ENCODE results near the gene ITGB5. TPM values are rescaled to one million over a fixed set of nuclear protein-coding genes. Genes with fewer than 3 reads are reported as not detected.
A peak's percentile ranks its signal among the peaks of the same experiment; 100 is the strongest.

The ITGB5 gene
- total RNA-seq, 1 donor from 2014 or later, result 501 TPM

DNA sequence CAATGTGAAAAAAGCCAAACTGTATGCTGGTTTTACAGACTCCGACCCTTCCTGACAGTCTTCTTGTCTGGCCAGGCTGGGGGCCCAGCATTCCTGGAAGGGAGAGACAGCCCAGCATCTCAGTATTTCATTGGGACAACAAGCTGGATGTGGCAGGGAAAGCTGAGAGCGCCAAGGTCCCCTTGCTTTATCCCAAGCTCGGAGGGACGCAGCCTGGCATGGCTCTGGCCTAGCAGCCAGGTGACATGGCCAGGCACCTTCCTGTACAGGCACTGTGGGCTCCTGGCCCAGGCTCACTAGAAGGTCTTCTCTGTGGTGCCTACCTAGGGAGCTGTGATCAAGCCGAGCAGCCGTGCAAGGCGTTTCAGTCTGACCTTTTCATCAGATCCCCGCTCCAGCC, 124.0 kb downstream of the ITGB5 start:
- TF ChIP-seq, protein P1, sequence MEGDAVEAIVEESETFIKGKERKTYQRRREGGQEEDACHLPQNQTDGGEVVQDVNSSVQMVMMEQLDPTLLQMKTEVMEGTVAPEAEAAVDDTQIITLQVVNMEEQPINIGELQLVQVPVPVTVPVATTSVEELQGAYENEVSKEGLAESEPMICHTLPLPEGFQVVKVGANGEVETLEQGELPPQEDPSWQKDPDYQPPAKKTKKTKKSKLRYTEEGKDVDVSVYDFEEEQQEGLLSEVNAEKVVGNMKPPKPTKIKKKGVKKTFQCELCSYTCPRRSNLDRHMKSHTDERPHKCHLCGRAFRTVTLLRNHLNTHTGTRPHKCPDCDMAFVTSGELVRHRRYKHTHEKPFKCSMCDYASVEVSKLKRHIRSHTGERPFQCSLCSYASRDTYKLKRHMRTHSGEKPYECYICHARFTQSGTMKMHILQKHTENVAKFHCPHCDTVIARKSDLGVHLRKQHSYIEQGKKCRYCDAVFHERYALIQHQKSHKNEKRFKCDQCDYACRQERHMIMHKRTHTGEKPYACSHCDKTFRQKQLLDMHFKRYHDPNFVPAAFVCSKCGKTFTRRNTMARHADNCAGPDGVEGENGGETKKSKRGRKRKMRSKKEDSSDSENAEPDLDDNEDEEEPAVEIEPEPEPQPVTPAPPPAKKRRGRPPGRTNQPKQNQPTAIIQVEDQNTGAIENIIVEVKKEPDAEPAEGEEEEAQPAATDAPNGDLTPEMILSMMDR (IDR thresholded peaks at IDR 0.05), result no peak
- Mint-ChIP-seq H3K27ac (ENCODE audit: unreplicated experiment) (no peak overlapping the region), H3K27me3 (ENCODE audit: low read depth) (no peaks in the 10 kb centered on the region), H3K9me3 (ENCODE audit: low read depth) (no peaks in the 10 kb centered on the region), H3K36me3 (ENCODE audit: low read depth) (peaks cover 40% of the 10 kb centered on the region), H3K4me1 (ENCODE audit: low read depth) (peaks cover 48% of the 10 kb centered on the region), H3K4me3 (ENCODE audit: unreplicated experiment) (no peak overlapping the region)
- DNase-seq (ENCODE audit: low spot score), result no peak

DNA sequence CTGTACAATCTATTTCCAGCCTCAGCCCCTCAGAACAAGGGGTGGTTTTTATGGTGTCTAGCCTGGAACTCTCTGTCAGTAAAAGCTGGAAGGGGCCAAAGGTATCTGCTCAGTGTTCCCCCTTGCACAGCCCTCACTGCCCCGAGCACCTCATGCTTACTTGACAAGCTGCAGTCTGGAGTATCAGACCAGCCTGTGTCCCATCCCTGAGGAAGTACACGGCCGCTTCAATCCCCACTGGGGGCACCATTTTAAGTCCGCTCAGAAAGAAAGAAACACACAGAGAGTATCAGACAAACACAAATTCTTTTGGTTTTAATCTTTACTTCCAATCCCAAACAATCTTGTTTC, 124.5 kb downstream of the ITGB5 start:
- Mint-ChIP-seq H3K4me1 (ENCODE audit: low read depth) (peaks cover 48% of the 10 kb centered on the region), H3K36me3 (ENCODE audit: low read depth) (peaks cover 36% of the 10 kb centered on the region)
- TF ChIP-seq, protein P1 (IDR thresholded peaks at IDR 0.05), result no peak

DNA sequence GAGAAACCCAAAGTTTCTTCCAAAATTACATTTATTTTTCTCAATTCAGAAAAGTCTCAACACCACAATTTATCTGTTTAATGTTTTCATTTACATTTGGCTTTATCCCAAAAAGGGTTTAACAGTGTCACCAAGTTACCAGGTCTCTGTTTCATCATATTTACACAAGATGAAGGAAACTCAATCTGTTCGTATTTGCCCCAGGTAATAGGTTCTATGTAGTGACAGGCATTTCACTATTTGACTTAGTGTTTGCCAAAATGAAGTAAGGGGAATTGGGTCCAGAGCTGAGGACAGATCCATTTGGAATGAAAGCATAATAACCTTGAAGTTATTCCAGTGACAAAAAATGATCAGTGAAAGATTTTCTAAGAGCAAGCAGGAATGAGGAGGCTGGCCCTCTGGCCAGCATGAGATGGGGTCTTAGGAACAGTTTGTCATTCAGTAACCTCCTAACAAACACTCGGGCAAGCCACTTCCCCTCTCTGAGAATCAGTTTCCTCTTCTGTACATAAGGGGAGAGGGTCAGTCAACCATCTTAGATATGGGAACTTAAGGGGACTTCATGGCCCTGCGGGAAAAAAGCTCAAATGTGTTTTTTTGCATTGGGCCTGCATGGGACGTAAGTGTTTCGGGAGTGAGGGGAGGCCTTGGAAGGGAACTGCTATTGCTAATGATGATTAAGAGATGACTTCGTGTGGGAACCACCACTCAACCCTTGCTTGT, 125.1 kb downstream of the ITGB5 start:
- H3K27ac Mint-ChIP-seq (ENCODE audit: unreplicated experiment), result peak overlapping the region; percentile 10
- no peak overlapping the region for H3K4me3 Mint-ChIP-seq (ENCODE audit: unreplicated experiment)
- H3K4me1 Mint-ChIP-seq (ENCODE audit: low read depth), result peaks cover 48% of the 10 kb centered on the region
- no peaks in the 10 kb centered on the region for H3K9me3 Mint-ChIP-seq (ENCODE audit: low read depth)
- no peaks in the 10 kb centered on the region for H3K27me3 Mint-ChIP-seq (ENCODE audit: low read depth)
- TF ChIP-seq, protein P1 (IDR thresholded peaks at IDR 0.05), result no peak
- peaks cover 32% of the 10 kb centered on the region for H3K36me3 Mint-ChIP-seq (ENCODE audit: low read depth)
- DNase-seq (ENCODE audit: low spot score), result no peak

More for the DNA sequence above, 124.5 kb downstream of the ITGB5 start:
- Mint-ChIP-seq H3K27ac (ENCODE audit: unreplicated experiment) (peak overlapping the region; percentile 65), H3K4me3 (ENCODE audit: unreplicated experiment) (no peak overlapping the region), H3K9me3 (ENCODE audit: low read depth) (no peaks in the 10 kb centered on the region), H3K27me3 (ENCODE audit: low read depth) (no peaks in the 10 kb centered on the region)
- DNase-seq (ENCODE audit: low spot score), result no peak

DNA sequence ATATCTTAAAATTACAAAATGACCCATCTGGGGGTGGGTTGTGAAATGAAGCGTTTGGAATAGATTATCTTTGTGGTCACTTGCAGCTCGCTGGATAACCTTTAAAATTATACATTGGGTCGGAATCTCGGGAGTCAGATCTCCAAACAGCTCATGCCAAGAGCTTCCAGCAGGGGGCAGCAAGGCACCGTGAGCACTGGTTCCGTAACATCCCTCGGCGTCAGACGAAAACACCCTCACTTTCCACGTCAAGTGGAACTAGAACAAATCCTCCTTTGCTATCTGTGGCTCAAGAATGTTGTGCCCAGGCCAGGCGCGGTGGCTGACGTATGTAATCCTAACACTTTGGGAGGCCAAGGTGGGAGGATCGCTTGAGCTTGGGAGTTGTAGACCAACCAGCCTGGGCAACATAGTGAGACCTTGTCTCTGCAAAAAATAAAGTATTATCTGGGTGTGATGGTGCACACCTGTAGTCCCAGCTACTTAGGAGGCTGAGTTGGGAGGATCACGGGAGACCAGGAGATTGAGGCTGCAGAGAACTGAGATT, 125.8 kb downstream of the ITGB5 start:
- TF ChIP-seq, protein P1 (IDR thresholded peaks at IDR 0.05), result peak; percentile 100
- DNase-seq (ENCODE audit: low spot score), result no peak
- Mint-ChIP-seq H3K4me3 (ENCODE audit: unreplicated experiment) (no peak overlapping the region), H3K27me3 (ENCODE audit: low read depth) (no peaks in the 10 kb centered on the region), H3K9me3 (ENCODE audit: low read depth) (no peaks in the 10 kb centered on the region), H3K4me1 (ENCODE audit: low read depth) (peaks cover 48% of the 10 kb centered on the region), H3K36me3 (ENCODE audit: low read depth) (peaks cover 25% of the 10 kb centered on the region), H3K27ac (ENCODE audit: unreplicated experiment) (no peak overlapping the region)

DNA sequence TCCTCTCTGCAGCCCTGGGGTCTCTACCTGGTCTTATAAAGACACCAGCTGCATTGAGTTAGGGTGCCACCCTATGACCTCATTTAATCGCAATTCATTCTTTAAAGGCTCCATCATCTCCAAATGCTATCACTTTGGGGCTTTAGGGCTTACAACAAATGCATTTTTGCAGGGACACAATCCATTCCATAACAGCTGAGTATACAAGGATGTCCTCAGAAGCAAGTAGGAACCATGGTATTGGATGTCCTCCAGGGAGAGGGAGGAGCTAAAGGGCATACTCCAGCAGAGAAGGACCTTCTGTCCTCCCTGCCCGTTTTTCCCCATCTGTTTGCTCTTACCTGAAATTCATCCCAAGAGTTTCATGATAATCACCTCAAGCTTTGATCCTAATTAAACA, 126.6 kb downstream of the ITGB5 start:
- Mint-ChIP-seq H3K4me3 (ENCODE audit: unreplicated experiment) (no peak overlapping the region), H3K9me3 (ENCODE audit: low read depth) (no peaks in the 10 kb centered on the region), H3K27ac (ENCODE audit: unreplicated experiment) (no peak overlapping the region), H3K4me1 (ENCODE audit: low read depth) (peaks cover 43% of the 10 kb centered on the region), H3K36me3 (ENCODE audit: low read depth) (peaks cover 19% of the 10 kb centered on the region), H3K27me3 (ENCODE audit: low read depth) (no peaks in the 10 kb centered on the region)
- TF ChIP-seq, protein P1 (IDR thresholded peaks at IDR 0.05), result no peak
- DNase-seq (ENCODE audit: low spot score), result no peak
